ENCODE results near the gene TMCC1. TPM values are rescaled to one million over a fixed set of nuclear protein-coding genes. Genes with fewer than 3 reads are reported as not detected.

Gene TMCC1
- total RNA-seq, 1 donor, result 11.2 TPM

DNA sequence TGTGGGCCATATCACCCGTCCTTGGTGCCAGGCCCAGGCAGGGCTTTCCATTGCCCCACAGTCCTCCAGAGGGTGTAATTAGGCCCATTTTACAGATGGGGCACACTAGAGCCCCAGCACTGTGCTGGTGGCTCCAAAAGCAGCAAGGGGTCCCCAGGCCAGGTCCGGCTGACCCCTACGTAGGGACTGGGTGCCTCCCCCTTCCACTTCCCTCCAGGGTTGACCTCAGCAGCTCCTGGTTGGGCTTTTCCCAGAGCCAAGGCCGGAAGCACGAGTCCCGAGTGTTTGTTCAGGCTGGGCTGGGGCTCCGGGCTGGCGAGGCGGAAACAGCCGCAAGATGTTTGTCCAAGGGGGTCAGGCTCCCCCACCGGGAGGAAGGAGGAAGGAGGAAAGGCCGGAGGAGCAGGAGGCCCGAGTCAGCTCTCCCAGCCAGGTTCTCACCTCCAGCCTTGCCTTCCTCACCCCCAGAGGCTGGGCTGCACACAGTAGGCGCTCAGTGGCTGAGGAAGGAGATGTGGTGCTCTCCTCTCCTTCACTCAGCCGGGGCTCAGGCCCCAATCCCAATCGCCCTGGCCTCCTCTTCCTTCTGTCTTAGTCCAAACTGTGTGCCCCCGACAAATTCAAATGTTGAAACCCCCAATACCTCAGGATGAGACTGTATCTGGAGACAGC is 269.9 kb downstream of the TMCC1 start:
- no peak overlapping the region for H3K4me3 ChIP-seq (ENCODE audit: low read depth, low read length)
- TF ChIP-seq, protein P1, sequence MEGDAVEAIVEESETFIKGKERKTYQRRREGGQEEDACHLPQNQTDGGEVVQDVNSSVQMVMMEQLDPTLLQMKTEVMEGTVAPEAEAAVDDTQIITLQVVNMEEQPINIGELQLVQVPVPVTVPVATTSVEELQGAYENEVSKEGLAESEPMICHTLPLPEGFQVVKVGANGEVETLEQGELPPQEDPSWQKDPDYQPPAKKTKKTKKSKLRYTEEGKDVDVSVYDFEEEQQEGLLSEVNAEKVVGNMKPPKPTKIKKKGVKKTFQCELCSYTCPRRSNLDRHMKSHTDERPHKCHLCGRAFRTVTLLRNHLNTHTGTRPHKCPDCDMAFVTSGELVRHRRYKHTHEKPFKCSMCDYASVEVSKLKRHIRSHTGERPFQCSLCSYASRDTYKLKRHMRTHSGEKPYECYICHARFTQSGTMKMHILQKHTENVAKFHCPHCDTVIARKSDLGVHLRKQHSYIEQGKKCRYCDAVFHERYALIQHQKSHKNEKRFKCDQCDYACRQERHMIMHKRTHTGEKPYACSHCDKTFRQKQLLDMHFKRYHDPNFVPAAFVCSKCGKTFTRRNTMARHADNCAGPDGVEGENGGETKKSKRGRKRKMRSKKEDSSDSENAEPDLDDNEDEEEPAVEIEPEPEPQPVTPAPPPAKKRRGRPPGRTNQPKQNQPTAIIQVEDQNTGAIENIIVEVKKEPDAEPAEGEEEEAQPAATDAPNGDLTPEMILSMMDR (IDR thresholded peaks at IDR 0.05; ENCODE audit: insufficient read depth, low read depth, low read length), result no peak
- DNase-seq (ENCODE audit: low read depth), result peak; percentile 30

DNA sequence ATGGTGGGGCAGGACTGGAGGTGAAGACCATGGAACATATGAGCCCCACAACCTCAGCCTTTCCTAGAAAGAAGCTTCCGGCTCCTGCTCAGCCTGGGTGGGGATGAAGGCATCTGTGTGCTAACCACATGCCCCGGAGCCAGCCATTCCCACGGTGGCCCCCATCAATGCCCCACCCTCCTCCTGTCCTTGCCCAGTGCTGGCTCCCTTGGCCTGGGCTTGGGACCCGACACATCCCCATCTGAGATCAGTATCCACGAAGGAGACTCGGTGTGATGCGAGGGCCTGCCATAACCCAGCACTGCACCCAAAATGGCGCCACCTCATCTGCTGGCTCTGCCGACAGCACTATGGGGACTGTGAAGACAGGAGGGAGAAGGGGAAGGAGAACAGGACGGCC is 270.6 kb downstream of the TMCC1 start:
- no peak overlapping the region for H3K4me3 ChIP-seq (ENCODE audit: low read depth, low read length)
- DNase-seq (ENCODE audit: low read depth), result no peak
- TF ChIP-seq, protein P1 (IDR thresholded peaks at IDR 0.05; ENCODE audit: insufficient read depth, low read depth, low read length), result no peak

DNA sequence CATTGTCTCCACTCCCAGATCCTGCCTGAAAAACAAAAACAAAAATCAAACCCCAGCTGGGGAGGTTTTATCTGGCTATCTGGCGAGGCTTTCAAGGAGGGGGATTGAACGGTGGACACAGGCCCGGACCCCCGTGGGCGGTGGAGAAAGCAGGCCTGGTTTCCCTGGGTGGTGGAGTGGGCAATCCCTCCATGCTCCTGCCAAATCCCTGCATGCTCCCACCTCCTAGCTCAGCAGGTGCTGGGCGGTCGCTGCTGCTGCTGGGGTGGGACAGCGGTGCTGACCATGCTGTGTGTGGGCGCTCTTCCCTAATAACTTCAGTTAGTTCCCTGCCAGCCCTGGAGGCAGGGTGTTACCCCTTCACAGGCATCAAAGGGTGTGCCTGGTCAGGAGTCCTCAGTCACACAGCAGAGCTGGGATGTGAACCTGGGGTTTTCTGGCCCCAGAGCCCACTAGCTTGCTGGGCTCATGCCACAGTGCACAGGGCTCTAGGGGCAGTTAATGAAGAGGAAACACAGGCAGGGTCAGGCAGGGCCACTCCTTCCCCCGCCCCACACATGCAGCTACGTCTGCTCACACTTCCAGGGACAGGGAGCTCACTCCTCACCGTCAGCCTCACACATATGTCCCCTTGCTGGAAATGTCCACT is 271.2 kb downstream of the TMCC1 start:
- no peak for DNase-seq (ENCODE audit: low read depth)
- no peak overlapping the region for H3K4me3 ChIP-seq (ENCODE audit: low read depth, low read length)
- TF ChIP-seq, protein P1 (IDR thresholded peaks at IDR 0.05; ENCODE audit: insufficient read depth, low read depth, low read length), result no peak

DNA sequence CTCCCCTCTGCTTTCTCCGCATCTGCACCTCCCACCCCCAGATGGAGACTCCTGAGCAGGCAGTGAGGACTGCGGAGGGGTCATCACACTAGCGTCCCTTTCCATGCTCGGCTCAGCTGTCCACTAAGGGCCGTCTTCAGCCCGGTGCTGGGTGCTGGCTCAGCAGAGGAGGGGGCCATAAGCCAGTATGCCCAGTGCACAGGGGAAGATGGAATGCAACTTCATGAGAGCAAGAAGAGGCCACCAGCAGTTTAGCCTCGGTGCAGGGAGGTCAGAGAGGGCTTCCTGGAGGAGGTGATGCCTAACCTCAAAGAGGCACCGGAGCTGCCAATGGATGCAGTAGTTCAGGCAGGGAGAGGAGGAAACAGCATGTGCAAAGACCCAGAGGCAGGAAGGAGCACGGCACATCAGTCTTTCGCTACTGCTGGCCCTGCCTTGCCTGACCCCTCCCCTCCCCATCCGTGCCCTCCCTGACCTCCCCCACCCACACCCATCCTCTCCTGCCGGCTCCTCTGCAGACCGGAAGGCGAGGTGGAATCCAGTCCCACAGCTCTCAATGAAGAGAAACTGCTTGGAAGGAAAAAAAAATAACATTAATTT is 271.8 kb downstream of the TMCC1 start:
- TF ChIP-seq, protein P1 (IDR thresholded peaks at IDR 0.05; ENCODE audit: insufficient read depth, low read depth, low read length), result no peak
- no peak for DNase-seq (ENCODE audit: low read depth)
- H3K4me3 ChIP-seq (ENCODE audit: low read depth, low read length), result no peak overlapping the region

DNA sequence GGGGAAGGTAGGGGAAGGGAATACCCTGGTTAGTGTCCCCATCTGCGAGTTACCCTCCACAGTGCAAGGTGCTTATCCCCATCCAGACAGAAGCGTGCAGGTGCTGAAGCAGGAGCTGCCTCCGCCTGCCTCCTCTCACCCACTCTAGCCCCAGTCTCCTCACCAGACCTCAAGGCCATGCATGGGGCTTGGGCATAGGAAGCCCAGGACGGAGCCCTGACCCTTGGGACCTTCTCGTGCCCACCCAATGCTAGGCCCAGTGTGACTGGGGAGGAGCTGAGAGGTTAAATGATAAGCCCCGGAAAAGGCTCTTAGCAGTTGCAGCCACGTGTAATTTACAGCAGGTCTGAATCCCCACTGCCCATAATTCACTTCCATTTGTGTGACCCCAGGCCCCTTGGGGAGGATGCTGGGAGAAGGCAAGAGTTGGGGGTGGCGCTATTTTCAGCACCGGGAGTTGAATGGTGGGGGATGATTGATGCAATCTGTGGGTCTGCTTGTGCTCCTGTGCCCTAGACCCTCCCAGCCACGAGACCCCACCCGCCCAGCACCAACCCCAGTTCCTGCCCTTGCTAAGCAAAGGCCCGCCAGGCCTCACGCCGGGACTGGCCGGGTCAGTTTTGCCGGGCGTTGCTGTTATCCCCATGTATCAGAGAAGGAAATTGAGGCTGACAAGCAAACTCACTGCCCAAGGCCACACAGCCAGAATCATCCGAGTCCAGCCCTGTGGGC is 272.5 kb downstream of the TMCC1 start:
- TF ChIP-seq, protein P1 (IDR thresholded peaks at IDR 0.05; ENCODE audit: insufficient read depth, low read depth, low read length), result no peak
- H3K4me3 ChIP-seq (ENCODE audit: low read depth, low read length), result no peak overlapping the region
- no peak for DNase-seq (ENCODE audit: low read depth)

DNA sequence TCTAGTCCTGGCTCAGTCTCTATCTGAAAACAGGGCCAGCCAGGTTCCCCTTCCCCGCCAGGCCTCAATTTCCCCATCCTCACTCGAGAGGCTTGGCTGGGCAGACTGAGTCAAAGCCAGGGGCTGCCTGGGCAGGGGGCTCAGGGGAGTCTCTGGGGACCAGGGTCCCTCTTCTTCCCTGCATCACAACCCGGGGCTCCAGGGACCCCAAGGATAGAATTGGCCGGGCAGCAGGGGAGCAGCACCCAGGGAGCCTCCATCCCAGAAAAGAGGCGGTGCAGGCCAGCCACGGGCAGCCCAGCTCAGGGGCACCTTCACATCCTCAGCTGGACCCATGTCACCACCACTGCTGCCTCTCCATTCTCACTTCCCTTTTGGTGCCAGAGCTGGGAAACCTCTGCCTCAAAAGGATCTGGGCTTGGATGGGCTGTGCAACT is 273.8 kb downstream of the TMCC1 start:
- no peak overlapping the region for H3K4me3 ChIP-seq (ENCODE audit: low read depth, low read length)
- TF ChIP-seq, protein P1 (IDR thresholded peaks at IDR 0.05; ENCODE audit: insufficient read depth, low read depth, low read length), result no peak
- DNase-seq (ENCODE audit: low read depth), result no peak
